IPS-NIHi11 (cell line): ENCODE data around the gene KCNIP4.

Source experiments
- DNase-seq: peaks from one replicate; pipeline ENCODE4 v3.0.0; 2012; ENCODE audit warnings: mixed read lengths, low spot score

KCNIP4 gene

DNA sequence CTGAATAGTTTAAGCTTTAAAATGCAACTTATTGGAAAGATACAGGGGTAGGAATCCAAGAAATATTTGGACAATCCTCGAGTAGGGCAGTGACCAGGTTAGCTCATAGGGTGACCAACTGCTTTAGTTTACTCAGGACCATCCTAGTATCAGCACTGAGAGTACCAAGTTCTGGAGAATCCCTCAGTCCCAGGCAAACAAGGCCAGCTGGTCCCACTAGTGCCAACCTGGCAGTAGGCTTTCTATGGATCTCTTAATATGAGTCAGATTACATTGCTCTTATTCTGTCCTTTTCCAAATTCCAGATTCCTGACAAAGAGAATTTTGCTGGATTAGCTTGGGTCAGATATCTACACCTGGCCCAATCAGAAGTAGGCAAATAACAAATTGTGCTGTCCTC, 493.7 kb downstream of the KCNIP4 start:
- DNase-seq: no peak

DNA sequence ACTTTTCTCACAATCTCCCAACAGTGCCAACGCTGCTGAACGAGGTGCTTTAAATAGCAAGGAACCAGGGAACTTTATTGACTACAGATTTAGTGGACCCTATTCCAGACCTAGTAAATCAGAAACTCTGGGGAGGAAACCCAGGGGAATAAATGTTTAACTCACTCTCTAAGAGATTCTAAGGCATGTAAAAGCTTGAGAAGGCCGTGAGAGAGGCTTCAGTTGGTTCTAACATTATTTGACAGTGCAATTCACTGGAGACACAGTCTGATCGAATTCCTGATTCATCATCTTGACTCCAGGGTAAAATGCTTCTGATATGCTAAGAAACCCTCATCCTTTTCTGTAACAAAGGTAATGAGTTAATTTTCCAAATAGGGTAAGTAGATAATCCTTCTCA, 494.4 kb downstream of the KCNIP4 start:
- no peak for DNase-seq

DNA sequence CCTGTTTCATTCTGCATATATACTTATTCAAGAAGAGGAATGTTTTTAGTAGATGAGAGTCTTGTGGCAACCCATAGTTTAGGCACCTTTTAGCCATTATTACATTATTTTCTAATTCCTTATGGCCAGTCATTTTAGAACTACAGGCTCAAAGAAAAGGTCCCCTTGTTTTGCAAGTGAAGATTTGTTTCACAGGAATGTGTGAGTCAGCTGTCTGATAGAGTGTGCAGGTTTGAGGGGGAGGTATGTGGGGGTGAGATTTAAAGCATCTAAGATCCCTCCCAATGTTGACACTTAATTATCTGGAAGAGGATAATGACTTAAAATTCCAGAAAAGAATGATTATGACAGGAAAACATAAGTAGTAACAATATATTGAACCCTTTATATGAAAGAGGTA, 495.6 kb downstream of the KCNIP4 start:
- DNase-seq: no peak

DNA sequence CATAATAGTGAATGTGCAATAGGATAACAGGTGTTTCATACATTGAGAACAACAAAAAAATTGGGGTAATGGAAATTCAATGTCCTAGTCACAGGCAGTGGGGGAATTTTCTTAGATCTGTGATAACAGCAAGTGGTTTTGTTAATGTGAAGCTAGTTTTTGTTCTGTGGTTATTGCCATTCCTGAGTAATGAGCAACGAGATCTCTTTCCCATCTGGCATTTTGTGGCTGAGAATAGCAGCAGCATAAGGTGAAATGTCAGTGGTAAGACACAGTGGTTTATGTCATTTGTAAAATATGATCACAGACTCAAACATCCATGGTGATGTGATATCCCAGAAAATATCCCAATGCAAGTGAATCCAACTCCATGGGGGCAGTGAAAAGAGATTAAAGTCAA, 497.5 kb downstream of the KCNIP4 start:
- DNase-seq: no peak

DNA sequence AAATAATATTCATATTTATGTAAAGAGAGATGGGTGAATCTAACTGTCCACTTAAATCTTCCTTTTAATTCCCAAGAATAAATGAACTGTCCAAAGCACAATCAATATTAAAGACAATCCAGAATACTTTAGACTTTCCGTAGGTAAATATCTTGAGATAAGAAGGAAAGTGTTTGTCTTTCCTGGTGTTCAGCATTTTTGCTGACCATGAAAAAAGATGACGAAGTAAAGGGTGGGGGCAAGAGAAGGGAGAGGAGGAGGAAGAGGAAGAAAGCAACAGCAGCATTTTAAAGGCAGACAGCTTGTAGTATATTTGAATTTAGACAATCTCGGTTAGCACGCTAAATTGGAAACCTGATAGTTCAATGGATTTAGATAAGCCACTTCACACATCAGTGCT, 498.2 kb downstream of the KCNIP4 start:
- DNase-seq: no peak

DNA sequence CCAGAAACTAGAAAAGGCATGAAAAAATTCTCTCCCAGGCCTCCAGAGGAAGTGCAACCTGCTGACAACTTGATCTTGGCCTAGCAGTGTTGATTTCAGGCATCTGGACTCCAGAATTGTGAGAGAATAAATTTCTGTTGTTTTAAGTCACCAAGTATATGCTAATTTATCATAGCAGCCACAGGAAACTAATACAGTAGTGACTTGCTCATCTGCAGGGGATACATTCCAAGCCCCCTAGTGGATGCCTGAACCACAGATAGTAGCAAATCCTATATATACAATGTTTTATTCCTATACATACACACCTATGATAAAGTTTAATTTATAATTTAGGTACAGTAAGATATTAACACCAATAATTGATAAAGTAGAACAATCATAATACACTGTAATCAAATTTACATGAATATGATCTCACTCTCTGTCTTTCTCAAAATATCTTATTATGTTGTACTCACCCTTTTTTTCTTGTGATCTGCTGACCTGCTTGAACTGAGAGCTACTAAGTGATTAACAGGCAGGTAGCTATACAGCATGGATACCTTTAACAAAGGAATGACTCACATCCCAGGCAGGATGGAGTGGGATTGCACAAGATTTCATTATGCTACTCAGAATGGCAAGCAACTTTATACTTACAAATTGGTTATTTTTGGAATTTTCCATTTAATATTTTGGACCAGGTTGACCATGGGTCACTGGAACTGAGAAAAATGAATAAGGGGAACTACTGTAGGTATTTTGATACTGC, 501.1 kb downstream of the KCNIP4 start:
- no peak for DNase-seq

DNA sequence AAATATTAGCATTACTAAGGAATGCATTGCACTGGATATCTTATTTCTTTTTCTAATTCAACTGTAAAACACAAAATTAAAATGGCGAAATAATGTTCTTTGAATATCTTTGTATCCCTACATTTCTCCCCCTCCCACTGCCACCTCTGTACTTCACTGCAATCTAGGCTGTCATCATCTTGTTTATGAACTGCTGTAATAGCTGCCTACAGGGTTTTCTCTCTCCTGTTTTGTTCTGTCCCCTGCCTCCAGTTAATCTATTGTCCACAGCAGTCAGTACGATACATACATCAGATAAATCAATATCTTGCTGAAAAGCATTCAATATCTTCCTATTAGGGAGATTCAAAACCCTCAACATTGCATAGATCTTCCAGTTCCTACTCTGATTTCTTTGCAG, 528.4 kb downstream of the KCNIP4 start:
- no peak for DNase-seq

DNA sequence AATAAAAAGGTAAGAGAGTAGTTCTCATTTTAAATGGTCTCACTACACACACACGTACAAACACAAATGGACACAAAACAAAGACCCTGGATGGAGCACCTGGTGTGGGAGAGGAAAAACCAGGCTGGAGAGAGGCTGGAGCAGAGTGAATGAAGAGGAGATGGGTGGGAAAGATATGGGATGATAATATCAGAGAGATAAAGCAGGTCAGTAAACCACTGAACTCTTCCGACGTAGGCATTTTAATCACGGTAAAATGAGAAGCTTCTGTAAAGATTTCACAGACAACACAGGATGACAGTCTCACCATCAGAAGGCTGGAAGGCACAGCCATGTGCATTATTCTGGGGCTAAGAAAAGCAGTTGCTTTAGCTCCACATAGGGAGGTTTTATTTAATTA, 532.8 kb downstream of the KCNIP4 start:
- DNase-seq: no peak

DNA sequence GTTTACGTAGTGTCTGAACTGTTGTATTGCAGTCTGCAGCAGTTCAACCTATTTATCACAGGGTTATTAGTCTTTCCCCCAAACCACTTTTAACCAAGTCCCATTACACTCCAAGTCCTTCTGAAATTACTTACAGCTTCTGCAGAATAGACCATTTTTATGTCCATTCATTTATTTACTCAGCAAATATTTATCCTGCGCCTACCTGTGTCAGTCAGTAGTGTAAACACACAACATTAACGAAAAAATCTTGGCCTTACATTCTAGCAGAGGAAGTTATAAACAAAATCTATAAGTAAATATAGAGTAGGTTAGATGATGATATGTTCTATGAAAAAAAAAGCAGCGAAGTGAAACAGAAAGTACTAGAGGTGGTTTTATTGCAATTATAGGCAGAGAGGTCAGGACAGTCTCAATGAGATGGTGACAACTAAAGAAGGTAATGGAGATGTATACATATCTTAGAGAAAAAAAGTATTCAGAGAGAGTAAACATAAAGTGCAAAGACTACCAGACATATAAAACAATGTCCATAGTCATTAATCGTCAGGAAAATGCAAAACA, 534.7 kb downstream of the KCNIP4 start:
- no peak for DNase-seq

DNA sequence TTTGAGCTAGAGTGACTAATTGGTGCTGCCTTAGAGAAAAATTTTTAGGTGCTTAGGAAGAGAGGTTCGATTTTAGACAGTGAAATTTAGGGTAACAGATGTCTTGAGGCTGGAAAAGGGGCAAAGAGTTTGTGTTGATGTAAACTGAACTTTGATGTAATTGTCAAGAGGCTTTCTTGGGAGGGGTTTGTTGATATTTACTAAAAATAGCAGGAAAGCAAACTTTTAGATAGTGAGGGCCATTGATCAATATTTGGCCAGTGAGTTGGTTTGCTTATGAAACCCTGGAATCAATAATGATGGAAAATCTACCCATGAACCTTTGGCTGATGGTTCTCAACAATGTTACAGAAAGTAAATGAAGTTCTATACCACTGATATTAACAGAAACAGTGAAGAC, 537.5 kb downstream of the KCNIP4 start:
- DNase-seq: no peak

DNA sequence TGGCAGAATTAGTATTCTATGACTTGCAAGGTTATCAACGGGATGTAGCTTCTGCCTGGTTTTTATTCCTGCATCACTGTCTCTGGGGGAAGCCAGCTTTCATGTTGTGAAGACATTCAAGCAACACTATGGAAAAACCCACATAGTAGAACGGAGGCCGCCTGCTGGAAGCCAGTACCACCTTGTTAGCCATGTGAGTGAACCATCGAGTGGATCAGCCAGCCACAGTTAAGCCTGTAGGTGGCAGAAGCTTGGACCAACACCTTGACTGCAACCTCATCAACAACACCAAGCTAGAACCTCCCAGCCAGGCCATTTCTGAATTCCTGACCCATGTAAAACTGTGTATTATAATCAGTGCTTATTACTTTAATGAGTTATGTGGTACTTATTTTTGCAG, 538.2 kb downstream of the KCNIP4 start:
- no peak for DNase-seq

DNA sequence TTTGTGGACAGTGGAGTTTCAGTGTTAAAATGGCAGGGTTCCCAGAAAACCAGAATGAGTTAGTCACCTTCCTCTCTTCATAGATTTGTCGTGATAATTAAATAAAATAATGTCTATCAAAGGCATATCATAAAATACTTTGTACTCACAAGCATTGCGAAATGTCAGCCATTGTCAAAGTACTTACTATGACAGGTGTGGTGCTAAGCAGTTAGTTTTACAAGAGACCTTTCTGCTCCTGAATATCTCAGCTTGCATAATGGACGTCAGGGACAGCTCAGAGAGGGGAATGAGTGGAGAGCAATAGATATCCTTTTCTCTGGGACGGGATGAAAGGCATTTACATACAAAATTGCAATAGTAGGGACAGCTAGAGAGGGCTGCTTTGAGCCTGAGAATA, 560.9 kb downstream of the KCNIP4 start:
- no peak for DNase-seq

DNA sequence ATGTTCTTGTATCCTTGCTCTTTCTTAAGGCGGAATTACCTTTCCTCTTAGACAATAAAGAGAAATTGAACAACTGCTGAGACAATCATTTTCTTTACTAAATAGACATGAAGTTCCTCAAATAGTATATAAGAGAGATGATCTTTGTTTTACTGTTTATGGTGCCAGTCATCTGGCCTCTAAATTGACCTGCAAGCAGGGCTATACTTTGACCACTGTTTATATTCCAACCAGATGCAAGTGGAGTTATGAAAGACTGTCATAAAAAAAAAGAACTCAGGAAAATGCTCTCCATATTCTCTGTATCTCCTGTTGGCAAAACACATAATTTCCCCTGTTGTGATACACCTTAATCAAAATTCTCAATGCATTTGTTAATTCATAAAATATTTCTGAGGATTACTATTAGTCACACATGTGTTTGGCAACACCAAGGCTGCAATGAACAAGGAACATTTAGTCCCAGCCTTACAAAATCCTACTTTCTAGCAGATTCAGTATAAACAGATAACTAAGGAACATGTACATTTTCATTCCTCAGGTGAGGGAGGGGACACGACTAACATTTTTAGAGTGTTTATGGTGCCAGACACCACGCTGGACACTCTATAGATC, 562.3 kb downstream of the KCNIP4 start:
- no peak for DNase-seq

DNA sequence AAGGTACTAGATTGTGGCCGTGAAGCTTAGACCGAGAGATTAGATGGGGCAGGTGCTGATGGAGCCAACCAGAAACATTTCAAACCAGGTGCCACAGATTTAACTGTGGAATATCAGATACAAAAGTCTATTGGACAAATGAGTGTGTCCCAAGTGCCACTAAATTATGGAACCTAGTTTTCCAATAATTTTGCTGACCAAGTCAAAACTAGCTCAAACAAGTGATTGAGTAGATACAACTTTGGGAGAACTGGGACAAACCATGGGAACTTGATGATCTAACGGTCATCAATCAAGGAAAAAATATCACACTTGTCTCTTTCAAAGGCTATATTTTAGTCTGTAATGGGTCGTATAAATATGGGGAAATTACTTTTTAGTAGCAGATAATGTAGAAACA, 562.9 kb downstream of the KCNIP4 start:
- DNase-seq: no peak

DNA sequence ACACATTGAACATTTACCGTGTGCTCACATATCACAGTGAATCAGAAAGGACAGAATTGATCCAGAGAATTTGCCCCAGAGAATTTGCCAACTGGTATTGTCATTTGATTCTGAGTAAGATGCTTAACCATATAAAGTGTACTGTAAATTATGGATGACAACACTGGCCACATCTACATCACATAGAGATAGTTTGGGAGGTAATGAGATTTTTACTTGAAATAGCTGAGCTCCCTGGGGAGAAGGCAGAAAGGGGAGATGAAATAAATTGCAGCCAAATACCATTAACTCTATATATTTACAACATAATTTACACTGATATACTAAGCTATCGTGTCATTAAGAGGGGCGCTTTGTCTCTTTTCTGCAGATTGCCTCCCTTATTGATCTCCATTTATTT, 564.0 kb downstream of the KCNIP4 start:
- no peak for DNase-seq

DNA sequence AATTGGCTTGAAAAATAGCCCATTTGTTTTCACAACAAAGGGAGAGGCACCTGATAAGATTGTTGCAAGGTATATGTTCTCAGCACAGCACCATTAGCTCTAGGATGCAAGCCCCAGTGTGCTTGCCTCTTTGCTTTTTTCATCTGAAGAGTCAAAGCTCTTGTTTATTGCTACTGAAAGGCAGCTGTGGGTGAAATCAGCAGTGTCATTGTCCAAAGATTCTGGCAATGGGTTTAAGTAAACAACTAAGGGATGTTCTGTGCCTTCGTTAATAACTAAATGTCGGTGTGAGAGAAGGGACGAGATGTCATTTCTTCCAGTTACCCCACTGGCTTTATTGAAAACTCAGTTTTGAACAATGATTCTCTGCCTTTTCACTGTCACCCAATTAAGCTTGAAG, 567.7 kb downstream of the KCNIP4 start:
- no peak for DNase-seq

DNA sequence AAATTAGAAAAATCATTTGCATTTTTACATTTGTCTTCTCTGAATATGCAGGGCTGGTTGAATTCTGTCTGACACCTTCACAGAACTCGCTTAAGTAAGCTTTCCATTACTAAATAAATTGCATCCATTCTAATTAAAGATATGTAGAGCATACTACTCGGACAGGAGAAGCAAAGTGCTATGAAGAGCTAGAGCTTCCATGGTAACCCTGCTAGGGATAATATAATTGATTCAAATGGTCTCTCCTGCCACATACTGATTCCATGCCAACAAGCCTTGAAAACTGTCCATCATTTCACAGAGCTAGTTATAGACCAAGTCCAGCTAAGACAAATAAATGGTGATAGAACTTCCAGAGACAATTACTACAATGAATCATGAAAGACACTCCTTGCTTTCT, 571.5 kb downstream of the KCNIP4 start:
- no peak for DNase-seq

DNA sequence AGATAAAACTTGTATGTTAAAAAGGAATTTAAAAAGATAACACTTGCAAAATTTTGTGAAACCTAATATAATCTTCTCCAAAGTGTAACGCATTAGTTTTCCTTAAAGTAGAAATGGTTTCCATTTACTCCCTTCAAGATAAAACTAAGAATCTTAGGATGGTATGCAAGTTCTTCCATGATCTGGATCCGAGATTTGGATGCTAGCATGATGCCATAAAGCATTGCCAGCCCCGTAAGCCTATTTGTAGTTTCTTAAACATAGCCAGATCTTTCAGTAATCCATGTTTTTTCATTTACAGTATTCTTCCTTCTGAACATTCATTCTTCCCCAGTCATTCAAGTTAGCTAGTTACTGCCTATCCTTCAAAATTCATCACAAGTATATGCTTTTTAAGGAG, 572.4 kb downstream of the KCNIP4 start:
- DNase-seq: no peak

DNA sequence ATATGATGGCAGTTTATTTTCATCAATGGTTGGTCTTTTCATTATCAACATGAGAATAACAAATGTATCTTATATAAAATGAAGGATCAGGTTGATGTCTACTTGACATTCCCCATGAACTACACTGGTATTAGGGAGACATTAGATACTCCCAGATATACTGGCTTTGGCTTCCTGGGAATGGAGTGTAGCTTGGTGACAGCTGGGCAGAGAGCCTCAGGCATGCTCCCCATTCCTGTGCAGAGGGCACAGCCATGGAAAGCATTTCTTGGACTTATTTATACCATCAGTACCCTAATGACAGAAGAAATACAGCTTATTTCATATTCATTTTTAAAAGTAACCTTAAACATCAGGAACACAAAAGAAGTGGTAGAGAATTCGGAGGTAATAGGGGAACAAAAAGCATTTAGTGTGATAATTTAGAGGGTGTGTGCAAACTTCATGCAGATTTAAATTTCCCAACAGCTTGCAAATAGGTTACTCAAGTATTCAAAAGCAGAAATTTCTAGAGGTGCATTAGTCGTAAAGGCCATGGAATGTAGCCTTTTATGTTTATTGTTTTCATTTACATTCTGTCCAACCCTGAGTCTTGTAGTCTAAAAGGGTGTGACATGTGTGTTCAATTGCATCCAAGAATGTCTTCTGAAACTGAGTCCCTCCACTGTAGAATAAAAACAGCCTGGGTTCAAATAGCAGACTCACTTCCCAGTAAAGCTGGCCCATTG, 573.8 kb downstream of the KCNIP4 start:
- no peak for DNase-seq

DNA sequence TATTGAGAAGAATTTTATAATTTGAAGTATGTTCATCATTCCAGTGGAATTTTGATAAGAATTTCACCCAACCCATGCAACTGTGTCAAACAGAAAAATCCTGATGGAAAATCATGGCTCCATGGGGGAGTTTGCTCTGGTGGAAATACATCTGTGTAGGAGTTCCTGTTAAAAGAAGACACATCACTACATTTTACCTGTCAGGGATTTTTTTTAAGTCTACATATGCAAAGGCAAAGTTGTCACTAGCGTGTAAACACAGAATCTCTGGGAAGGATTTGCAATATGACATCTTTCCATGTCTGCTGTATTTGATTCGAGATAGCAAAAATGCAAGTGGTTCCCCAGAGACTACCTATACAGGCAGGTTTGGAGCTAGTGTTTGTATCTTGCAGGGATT, 581.0 kb downstream of the KCNIP4 start:
- DNase-seq: no peak

DNA sequence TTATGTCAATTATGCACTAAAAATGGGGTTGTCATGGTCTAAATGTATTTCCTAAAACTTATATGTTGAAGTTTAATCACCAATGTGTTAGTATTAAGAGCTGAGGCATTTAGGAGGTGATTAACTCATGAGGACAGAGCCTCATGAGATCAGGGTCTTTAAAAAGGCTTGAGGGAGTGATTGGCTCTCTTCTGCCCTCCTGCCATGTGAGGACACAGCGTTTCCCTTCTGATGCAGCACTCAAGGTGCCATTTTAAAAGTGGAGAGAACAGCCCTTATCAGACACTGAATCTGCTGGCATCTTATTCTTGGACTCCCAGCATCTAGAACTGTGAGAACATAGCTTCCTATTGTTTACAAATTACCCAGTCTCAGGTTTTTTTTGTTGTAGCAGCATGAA, 581.7 kb downstream of the KCNIP4 start:
- no peak for DNase-seq

DNA sequence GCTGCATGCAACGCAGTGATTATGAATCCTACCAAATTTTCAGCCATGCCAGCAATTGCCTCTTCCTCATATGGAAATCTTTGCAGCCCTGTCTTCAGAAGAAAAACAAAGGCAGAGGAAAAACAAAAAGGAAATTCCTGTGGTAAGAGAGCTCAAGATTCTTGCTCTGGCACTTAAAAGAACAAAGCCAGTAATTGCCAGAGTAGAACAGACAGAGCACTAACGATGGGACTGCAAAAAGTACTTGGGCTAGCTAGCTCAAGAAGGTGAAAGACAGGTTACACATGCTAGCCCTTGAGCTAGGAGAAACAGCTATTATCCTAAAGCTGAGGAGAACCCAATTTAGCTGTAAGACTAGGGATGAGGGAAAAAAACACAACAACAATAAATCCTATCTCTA, 582.3 kb downstream of the KCNIP4 start:
- DNase-seq: peak; percentile 7

DNA sequence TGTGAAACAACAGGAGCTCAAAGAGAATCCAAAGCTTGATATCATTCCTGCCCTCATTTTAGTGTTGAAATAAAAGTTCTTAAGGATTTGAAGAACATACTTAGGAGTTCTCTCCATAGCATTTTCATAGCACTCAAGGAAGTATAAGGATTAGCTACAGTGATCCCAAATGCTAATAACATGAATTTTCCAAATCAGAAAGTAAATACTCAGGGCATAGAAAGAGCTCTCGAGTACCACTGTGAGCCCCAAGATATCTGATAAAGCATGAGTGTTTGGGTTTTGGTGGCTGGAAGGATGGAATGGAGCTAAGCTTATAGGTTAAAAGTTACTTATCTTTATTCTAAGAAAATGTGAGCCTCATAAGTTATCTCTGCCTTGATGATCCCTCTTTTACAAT, 584.9 kb downstream of the KCNIP4 start:
- no peak for DNase-seq
